RWPE2 (cell line): ENCODE data around the gene EPB41L3.

Experiments used
- ATAC-seq: fragments of 200-7000 bp; cut with Tn5 transposase; 3 replicates; pipeline ENCODE4 v1.9.1; 2021; ENCODE audit warnings: low read depth
- DNase-seq: peaks from one replicate; pipeline ENCODE4 v3.0.0-alpha.2; 2020; ENCODE audit warnings: low spot score
- H3K27ac ChIP-seq: fragments of 450-650 bp; 2 replicates; pipeline ENCODE4 v1.5.1; 2017; ENCODE audit warnings: mild to moderate bottlenecking; ENCODE audit not compliant: poor library complexity, severe bottlenecking
- H3K27me3 ChIP-seq: fragments of 250-450 bp; sonication (Bioruptor Pico); 2 replicates; pipeline ENCODE4 v1.5.1; 2021; ENCODE audit warnings: mild to moderate bottlenecking, moderate library complexity; ENCODE audit not compliant: insufficient read depth, poor library complexity, severe bottlenecking
- H3K36me3 ChIP-seq: fragments of 250-450 bp; sonication (Bioruptor Pico); 2 replicates; pipeline ENCODE4 v1.5.1; 2020; ENCODE audit warnings: low read depth, mild to moderate bottlenecking, moderate library complexity
- H3K4me1 ChIP-seq: fragments of 250-450 bp; sonication (Bioruptor Pico); 2 replicates; pipeline ENCODE4 v1.5.1; 2021; ENCODE audit warnings: mild to moderate bottlenecking, moderate library complexity; ENCODE audit not compliant: insufficient read depth, poor library complexity, severe bottlenecking
- H3K4me3 ChIP-seq: fragments of 250-450 bp; sonication (Bioruptor Pico); 2 replicates; pipeline ENCODE4 v1.5.1; 2021; ENCODE audit warnings: mild to moderate bottlenecking, moderate library complexity; ENCODE audit not compliant: severe bottlenecking
- H3K9me3 ChIP-seq: fragments of 250-450 bp; sonication (Bioruptor Pico); 2 replicates; pipeline ENCODE4 v1.5.1; 2021; ENCODE audit warnings: mild to moderate bottlenecking, moderate library complexity; ENCODE audit not compliant: severe bottlenecking
- TF ChIP-seq, protein P1 (sequence below): fragments of 450-650 bp; IDR thresholded peaks from one replicate; pipeline ENCODE4 v1.5.1; 2017; ENCODE audit warnings: mild to moderate bottlenecking, moderate library complexity; ENCODE audit not compliant: poor library complexity, severe bottlenecking

Gene EPB41L3

DNA sequence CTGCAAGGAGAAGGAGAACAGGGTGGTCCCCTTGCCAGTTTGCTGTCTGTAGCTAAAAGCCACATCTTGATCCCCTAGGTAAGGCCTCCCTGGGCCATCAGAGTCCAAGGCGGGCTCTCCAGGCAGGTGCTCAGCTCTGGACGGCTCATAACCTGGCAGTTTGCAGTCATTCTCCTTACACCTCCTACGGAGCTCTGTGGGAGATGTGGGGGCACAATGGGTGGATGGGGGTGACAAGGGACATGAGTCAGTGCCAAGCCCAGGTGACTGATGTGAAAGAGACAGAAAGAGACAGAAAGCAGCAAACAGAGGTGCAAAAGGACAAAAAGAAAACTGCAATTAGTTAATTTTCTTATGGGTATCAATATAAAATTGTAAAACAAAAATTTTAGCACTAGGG lies 127.7 kb downstream of the EPB41L3 start:
- H3K4me3 ChIP-seq, result no peak overlapping the region
- no peaks in the 10 kb centered on the region for H3K4me1 ChIP-seq
- TF ChIP-seq, protein P1, sequence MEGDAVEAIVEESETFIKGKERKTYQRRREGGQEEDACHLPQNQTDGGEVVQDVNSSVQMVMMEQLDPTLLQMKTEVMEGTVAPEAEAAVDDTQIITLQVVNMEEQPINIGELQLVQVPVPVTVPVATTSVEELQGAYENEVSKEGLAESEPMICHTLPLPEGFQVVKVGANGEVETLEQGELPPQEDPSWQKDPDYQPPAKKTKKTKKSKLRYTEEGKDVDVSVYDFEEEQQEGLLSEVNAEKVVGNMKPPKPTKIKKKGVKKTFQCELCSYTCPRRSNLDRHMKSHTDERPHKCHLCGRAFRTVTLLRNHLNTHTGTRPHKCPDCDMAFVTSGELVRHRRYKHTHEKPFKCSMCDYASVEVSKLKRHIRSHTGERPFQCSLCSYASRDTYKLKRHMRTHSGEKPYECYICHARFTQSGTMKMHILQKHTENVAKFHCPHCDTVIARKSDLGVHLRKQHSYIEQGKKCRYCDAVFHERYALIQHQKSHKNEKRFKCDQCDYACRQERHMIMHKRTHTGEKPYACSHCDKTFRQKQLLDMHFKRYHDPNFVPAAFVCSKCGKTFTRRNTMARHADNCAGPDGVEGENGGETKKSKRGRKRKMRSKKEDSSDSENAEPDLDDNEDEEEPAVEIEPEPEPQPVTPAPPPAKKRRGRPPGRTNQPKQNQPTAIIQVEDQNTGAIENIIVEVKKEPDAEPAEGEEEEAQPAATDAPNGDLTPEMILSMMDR, result no peak
- ATAC-seq, result no peak
- H3K36me3 ChIP-seq, result no peaks in the 10 kb centered on the region
- no peaks in the 10 kb centered on the region for H3K9me3 ChIP-seq
- H3K27ac ChIP-seq, result no peak overlapping the region
- DNase-seq, result no peak
- peaks cover 7% of the 10 kb centered on the region for H3K27me3 ChIP-seq

DNA sequence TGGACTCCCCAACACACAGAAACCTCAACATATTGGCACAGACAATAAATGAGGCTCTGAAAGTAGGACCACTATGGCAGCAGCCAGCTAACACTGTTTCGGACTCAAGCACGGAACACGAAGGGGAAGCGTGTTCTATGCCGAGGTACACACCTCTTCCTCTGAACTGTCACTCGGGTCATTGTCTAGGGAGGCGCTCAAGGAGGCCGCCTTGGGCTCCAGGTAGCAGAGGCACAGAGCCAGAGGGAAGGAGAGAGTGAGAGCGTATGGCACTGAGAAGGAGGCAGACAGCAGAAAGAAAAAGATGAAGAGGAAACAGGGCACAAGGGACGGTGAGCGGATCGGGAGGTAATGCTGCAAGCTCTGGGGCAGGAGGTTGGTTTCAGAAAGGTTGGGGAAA lies 128.1 kb downstream of the EPB41L3 start:
- TF ChIP-seq, protein P1, result no peak
- Histone ChIP-seq H3K36me3 (no peaks in the 10 kb centered on the region), H3K27ac (no peak overlapping the region), H3K4me1 (no peaks in the 10 kb centered on the region), H3K9me3 (no peaks in the 10 kb centered on the region), H3K4me3 (no peak overlapping the region), H3K27me3 (peaks cover 7% of the 10 kb centered on the region)
- DNase-seq, result no peak
- ATAC-seq, result no peak

DNA sequence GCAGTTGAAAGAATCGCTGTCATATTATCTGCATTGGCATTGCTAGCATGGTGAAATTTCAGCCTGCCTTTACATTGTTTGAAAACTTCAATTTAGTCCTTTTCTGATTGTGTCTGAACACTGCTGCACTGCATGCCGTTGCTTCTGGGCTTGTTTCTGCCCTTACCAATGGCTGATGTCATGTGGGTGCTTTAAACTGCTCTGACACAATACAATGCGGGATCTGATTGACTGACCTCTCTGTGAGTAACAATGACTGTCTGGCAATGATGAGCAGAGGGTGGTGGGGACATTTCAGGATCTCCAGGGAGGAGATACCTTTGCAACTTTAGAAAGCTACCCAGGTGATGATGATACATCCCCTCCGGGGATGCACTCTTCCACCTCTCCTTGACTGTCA lies 128.8 kb downstream of the EPB41L3 start:
- TF ChIP-seq, protein P1, result no peak

DNA sequence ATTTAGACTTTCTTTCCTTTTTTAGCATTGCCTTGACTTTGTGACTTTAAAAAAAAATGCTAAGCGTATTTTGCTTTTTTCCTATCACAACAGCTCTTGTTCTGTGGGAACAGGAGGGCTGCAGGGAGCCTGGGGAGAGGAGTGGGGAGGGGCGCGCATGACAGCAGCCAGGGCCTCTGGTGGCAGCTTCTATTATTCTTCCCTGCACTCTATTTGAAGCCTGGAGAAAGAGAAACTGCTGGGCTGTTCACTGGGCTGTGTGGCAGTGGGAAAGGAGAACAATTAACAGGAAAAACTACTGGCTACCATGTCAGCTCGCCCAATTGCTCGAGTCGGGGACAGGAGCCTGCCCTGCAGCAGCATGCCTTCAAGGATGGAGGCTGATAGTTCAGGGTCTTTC lies 129.3 kb downstream of the EPB41L3 start:
- ATAC-seq, result no peak
- no peaks in the 10 kb centered on the region for H3K4me1 ChIP-seq
- no peaks in the 10 kb centered on the region for H3K9me3 ChIP-seq
- TF ChIP-seq, protein P1, result no peak
- H3K36me3 ChIP-seq, result no peaks in the 10 kb centered on the region
- no peak for DNase-seq
- no peak overlapping the region for H3K27ac ChIP-seq
- H3K27me3 ChIP-seq, result peaks cover 3% of the 10 kb centered on the region
- H3K4me3 ChIP-seq, result no peak overlapping the region

More for the DNA sequence above, 128.8 kb downstream of the EPB41L3 start:
- Histone ChIP-seq H3K4me3 (no peak overlapping the region), H3K4me1 (no peaks in the 10 kb centered on the region), H3K9me3 (no peaks in the 10 kb centered on the region), H3K27ac (no peak overlapping the region), H3K36me3 (no peaks in the 10 kb centered on the region), H3K27me3 (peaks cover 3% of the 10 kb centered on the region)
- DNase-seq (no peak), ATAC-seq (no peak)

DNA sequence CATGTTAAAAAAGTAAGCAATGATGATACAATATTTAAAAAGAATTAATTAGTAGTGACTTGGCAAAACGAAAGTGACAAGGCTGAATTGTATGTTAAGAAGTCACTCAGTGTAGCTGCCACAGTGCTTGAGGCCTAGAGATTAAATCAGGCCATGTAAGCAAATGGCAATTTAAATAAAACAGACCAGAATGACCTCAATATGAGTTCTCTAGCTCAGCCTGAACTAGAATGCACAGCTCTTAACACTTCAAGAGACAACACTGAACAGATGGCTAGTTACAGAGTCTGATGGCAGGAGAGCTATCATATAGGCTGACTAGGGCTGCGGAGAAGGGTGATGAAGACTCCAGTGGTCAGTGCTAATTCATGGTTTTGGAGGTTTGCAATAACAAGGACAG lies 130.3 kb downstream of the EPB41L3 start:
- TF ChIP-seq, protein P1, result no peak
- no peaks in the 10 kb centered on the region for H3K36me3 ChIP-seq
- ATAC-seq (no peak), DNase-seq (no peak)
- no peak overlapping the region for H3K4me3 ChIP-seq
- H3K27ac ChIP-seq, result no peak overlapping the region
- H3K4me1 ChIP-seq, result no peaks in the 10 kb centered on the region
- H3K9me3 ChIP-seq, result no peaks in the 10 kb centered on the region
- peaks cover 3% of the 10 kb centered on the region for H3K27me3 ChIP-seq
